Mammary epithelial cell (primary cell): ENCODE measurements around the gene RHOBTB3.

ENCODE experiments used
- CTCF ChIP-seq, 2 donors: IDR thresholded peaks in 1 of 2; conservative IDR thresholded peaks in 1 of 2; 2 replicates each; pipeline ENCODE4 v1.5.1; 2011 to 2012; ENCODE audit warnings: inconsistent platforms in 2 of 2, low read length in 2 of 2, mild to moderate bottlenecking in 2 of 2, control low read depth in 1 of 2, low read depth in 1 of 2; ENCODE audit not compliant: insufficient read depth in 1 of 2; ENCODE audit errors: extremely low read depth in 1 of 2
- EZH2 ChIP-seq: IDR thresholded peaks from 2 replicates; pipeline ENCODE4 v1.6.1; 2012; ENCODE audit warnings: low read length, inconsistent platforms, borderline replicate concordance

GRCh38 chr5:95783661-95784060 is 52.5 kb downstream of the RHOBTB3 start:
- TF ChIP-seq CTCF (conservative IDR thresholded peaks at IDR 0.05 in 1 of 2, IDR thresholded peaks at IDR 0.05 in 1 of 2; ENCODE audit: extremely low read depth in 1 of 2, insufficient read depth in 1 of 2, low read depth in 1 of 2, low read length in 2 of 2) (no peak), EZH2 (no peak)
